Lower leg skin (tissue), 4 donors: Measurements from ENCODE around the gene ZBTB32. TPM values are rescaled to one million over a fixed set of nuclear protein-coding genes. Genes with fewer than 3 reads are reported as not detected.

Source experiments
- DNase-seq, 2 donors: peaks; one replicate each; pipeline ENCODE4 v3.0.0-alpha.2; 2019; ENCODE audit warnings: low spot score in 2 of 2
- H3K4me3 ChIP-seq: fragments of 200-600 bp; sonication (generic); 2 replicates; pipeline ENCODE4 v1.5.1; 2017; ENCODE audit warnings: mild to moderate bottlenecking, low read depth; ENCODE audit not compliant: poor library complexity, severe bottlenecking
- POLR2A ChIP-seq, 2 donors: fragments of 450-650 bp; IDR thresholded peaks; one replicate each; pipeline ENCODE4 v1.6.1; 2016 to 2017; ENCODE audit warnings: antibody characterized with exemption in 2 of 2, mild to moderate bottlenecking in 1 of 2, moderate library complexity in 1 of 2
- WGBS, 2 donors: methylation state at CpG; one replicate each; pipeline ENCODE4 v1.1.5; 2018; 5-methylcytosine and 5-hydroxymethylcytosine counted together
- intact Hi-C: fragments of 100-400 bp; cut with DNase I; formaldehyde crosslinking; loops from one replicate; pipeline ENCODE4 v1.15.0; 2023; ENCODE audit warnings: low total_unique reads
- total RNA-seq, 4 donors: library from RNA; depleted of rRNA; stranded (reverse); fragments of >200 nt; gene quantifications; one replicate each; pipeline ENCODE4 v1.1.0, GENCODE V29; 2016
- TF ChIP-seq, protein P1 (sequence below), 3 donors: fragments of 450-650 bp; IDR thresholded peaks; one replicate each; pipeline ENCODE4 v1.5.1; 2016; ENCODE audit warnings: antibody characterized with exemption in 3 of 3, mild to moderate bottlenecking in 3 of 3, moderate library complexity in 2 of 3

ZBTB32 gene
- total RNA-seq, 4 donors from 2014 or later: not detected

DNA sequence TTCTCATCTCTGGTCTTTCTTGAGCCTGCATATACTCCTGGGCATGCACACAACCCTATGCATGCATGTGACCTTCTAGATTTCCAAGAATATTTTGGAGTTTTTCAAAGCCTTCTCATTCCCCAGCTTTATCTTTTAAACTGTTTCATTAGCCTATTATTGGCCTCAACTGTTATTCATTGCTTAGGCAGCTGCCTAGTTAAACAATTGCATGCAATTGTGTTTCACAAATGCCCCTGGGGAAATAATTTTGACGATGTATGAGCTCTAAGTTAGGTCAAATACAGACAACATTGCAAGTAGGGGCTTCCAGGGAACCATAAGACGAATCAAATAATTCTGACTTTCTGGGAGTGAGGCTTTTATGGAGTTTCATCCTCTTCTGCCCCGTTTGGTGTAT is 40.4 kb upstream of the ZBTB32 start:
- TF ChIP-seq, protein P1, sequence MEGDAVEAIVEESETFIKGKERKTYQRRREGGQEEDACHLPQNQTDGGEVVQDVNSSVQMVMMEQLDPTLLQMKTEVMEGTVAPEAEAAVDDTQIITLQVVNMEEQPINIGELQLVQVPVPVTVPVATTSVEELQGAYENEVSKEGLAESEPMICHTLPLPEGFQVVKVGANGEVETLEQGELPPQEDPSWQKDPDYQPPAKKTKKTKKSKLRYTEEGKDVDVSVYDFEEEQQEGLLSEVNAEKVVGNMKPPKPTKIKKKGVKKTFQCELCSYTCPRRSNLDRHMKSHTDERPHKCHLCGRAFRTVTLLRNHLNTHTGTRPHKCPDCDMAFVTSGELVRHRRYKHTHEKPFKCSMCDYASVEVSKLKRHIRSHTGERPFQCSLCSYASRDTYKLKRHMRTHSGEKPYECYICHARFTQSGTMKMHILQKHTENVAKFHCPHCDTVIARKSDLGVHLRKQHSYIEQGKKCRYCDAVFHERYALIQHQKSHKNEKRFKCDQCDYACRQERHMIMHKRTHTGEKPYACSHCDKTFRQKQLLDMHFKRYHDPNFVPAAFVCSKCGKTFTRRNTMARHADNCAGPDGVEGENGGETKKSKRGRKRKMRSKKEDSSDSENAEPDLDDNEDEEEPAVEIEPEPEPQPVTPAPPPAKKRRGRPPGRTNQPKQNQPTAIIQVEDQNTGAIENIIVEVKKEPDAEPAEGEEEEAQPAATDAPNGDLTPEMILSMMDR (IDR thresholded peaks at IDR 0.05): no peak
- TF ChIP-seq POLR2A (IDR thresholded peaks at IDR 0.05): no peak
- DNase-seq: no peak
- intact Hi-C loops: no loop called here
- H3K4me3 ChIP-seq: no peak overlapping the region
- 71 to 78% methylated on average over 3 of the region's 3 CpGs for WGBS, 2 donors

DNA sequence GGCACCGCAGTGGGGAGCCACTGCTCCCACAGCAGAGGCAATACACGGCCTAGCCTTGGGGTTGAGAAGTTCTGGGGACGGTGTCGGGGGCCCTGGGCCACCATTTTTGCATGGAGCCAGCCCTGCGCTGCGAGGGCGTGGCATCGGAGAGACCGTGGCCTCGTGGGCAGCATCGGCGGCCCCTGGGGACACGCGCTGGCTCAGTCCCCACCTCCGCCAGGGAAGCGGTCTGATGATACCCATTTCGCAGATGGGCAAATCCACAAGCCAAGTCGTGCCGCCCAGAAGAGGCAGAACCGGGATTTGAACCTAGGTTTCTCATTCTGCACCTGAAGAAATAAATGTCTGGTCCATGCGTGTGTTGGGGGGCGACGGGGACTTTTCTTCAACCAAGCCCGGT is 39.2 kb upstream of the ZBTB32 start:
- no peak for DNase-seq
- H3K4me3 ChIP-seq: no peak overlapping the region
- TF ChIP-seq, protein P1 (IDR thresholded peaks at IDR 0.05): no peak
- TF ChIP-seq POLR2A (IDR thresholded peaks at IDR 0.05): no peak
- WGBS, 2 donors: 94 to 96% methylated on average over 24 of the region's 24 CpGs
- intact Hi-C loops: no loop called here

DNA sequence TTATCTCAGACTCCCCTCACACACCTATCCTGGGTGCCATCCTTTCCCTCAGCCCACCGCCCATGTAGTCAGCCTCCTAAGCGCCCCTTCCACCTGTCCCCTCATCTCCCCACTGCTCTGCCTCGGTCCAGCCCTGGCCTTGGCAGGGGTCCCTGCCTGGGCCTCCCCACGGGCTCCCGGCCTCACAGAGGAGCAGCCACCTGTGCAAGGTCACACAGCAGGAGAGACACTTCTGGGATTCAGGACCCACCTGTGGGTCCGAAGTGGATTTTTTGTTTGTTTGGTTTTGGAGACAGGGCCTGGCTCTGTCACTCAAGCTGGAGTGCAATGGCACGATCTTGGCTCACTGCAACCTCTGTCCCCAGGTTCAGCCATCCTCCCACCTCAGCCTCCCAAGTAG is 38.8 kb upstream of the ZBTB32 start:
- H3K4me3 ChIP-seq: no peak overlapping the region
- no peak for DNase-seq
- WGBS, 2 donors: 67 to 89% methylated on average over 7 of the region's 7 CpGs
- intact Hi-C loops: no loop called here
- TF ChIP-seq POLR2A (IDR thresholded peaks at IDR 0.05): no peak
- TF ChIP-seq, protein P1 (IDR thresholded peaks at IDR 0.05): no peak

DNA sequence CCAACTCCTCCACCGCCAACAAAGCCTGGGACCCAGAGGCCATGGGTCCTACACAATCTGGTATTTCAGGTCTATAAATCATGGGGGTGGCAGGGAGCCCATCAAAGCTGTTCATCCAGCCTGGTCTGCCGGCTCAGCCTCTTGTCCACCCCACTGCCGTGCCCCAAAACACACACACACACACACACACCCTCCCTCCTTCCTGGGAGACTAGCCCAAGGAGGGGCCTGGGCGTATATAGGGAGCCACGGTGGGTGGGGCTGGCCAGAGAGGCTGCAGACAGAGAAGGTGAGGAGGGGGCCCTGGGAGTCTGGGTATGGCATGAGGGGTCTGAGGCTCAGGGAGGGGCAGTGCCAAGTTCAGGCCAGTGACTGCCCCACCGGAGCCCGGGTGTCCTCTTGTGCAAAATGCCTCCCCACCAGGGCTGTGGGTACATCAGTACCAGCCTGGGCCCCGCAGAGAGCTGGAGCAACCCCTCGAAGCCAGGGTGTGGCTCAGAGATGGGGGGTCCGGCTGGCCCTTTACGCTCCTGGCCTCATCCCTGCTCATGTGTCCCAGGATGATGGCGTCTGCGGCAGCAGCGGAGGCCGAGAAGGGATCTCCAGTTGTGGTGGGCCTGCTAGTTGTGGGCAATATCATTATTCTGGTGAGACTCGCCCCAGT is 38.0 kb upstream of the ZBTB32 start, which contains the start of gene UPK1A:
TSS of gene UPK1A (plus strand) at position 267 of the 663 bp plus-strand sequence. CDS start at position 563, 296 bp downstream.
- no peak for DNase-seq
- TF ChIP-seq POLR2A (IDR thresholded peaks at IDR 0.05): no peak
- TF ChIP-seq, protein P1 (IDR thresholded peaks at IDR 0.05): no peak
- intact Hi-C loops: no loop called here
- WGBS, 2 donors: 38 to 57% methylated on average over 10 to 14 of the region's 16 CpGs
- H3K4me3 ChIP-seq: no peak within 1 kb of the TSS

DNA sequence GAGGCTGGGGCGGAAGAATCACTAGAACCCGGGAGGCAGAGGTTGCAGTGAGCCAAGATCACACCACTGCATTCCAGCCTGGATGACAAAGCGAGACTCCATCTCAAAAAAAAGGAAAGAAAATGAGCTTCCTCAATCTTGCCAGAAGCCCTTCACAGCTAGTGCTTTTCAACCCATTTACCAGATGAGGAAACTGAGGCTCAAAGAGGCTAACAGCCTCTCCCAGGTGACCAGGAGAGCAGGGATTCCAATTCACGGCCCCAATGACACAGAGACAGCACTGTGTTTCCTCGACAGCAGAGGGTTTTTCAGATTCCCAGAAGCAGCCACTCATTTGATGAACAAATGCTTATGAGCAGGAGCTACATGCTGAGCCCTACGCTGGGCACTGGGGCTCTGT is 34.8 kb upstream of the ZBTB32 start:
- TF ChIP-seq POLR2A (IDR thresholded peaks at IDR 0.05): no peak
- TF ChIP-seq, protein P1 (IDR thresholded peaks at IDR 0.05): no peak
- no peak for DNase-seq
- no peak overlapping the region for H3K4me3 ChIP-seq
- 81% methylated on average over 6 of the region's 6 CpGs for WGBS, 2 donors
- intact Hi-C loops: no loop called here

DNA sequence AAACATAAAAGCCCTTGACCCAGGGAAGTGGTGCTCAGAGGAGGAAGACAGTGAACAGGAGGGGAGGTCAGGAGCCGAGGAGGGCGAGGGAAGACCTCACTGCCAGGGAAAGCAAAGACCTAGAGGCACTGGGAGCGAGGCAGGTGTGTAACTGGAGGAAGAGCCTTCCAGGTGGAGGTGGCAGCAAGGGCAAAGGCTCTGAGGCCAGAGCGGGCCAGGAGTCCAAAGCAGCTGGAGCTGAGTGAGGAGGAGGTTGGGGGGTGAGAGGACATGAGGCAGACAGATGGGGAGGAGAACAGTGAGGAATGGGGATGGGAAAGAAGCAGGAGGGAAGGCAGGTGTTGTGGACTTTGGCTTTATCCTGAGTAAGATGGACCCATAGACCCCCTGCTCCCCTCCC is 34.4 kb upstream of the ZBTB32 start:
- 43 to 60% methylated on average over 4 of the region's 4 CpGs for WGBS, 2 donors
- intact Hi-C loops: no loop called here
- no peak for DNase-seq
- no peak overlapping the region for H3K4me3 ChIP-seq
- TF ChIP-seq POLR2A (IDR thresholded peaks at IDR 0.05): no peak
- TF ChIP-seq, protein P1 (IDR thresholded peaks at IDR 0.05): no peak
